ENCODE data around the gene BCR.

GRCh38 chr22:23175817-23176644, 4.3 kb upstream of the BCR start:
- TF ChIP-seq CTCF (IDR thresholded peaks at IDR 0.05; ENCODE audit: low read depth, low read length, poor library complexity, severe bottlenecking) (no peak), EZH2phosphoT487 (IDR thresholded peaks at IDR 0.05; ENCODE audit: borderline replicate concordance, low read length) (no peak)

Measured in DOHH2 (cell line).